Right lobe of liver (tissue), 6 donors: ENCODE measurements around the gene HNRNPH3. TPM values are rescaled to one million over a fixed set of nuclear protein-coding genes. Genes with fewer than 3 reads are reported as not detected.

ENCODE experiments used
- ATAC-seq, 4 donors: fragments of 200-7000 bp; cut with Tn5 transposase; one replicate each; pipeline ENCODE4 v1.9.1; 2020; ENCODE audit warnings: mild to moderate bottlenecking in 4 of 4, moderate library complexity in 4 of 4
- DNase-seq, 3 donors: peaks; one replicate each; pipeline ENCODE4 v3.0.0-alpha.2; 2020
- H3K27ac ChIP-seq, 3 donors: fragments of 200-600 bp; one replicate each; pipeline ENCODE4 v1.8.0; 2022
- H3K27me3 ChIP-seq, 2 donors: fragments of 200-600 bp; one replicate each; pipeline ENCODE4 v1.8.0; 2022
- H3K36me3 ChIP-seq, 4 donors: fragments of 200-600 bp; sonication (generic) in 1 of 4; one replicate each; pipeline versions ENCODE4 v1.5.1 to v1.8.0; 2017 to 2022; ENCODE audit warnings: control low read depth in 1 of 4
- H3K4me1 ChIP-seq, 4 donors: fragments of 200-600 bp; sonication (generic) in 1 of 4; one replicate each; pipeline versions ENCODE4 v1.5.1 to v1.8.0; 2017 to 2022; ENCODE audit warnings: control low read depth in 1 of 4
- H3K4me3 ChIP-seq, 3 donors: fragments of 200-600 bp; one replicate each; pipeline ENCODE4 v1.8.0; 2022
- H3K9me3 ChIP-seq, 4 donors: fragments of 200-600 bp; sonication (generic) in 1 of 4; one replicate each; pipeline versions ENCODE4 v1.5.1 to v1.8.0; 2017 to 2022; ENCODE audit warnings: control low read depth in 1 of 4
- CTCF ChIP-seq, 4 donors: fragments of 200-600 bp in 3 of 4; fragments of 450-650 bp in 1 of 4; IDR thresholded peaks; one replicate each; pipeline versions ENCODE4 v1.5.1 to v1.8.0; 2016 to 2022; ENCODE audit warnings: antibody characterized with exemption in 4 of 4, mild to moderate bottlenecking in 2 of 4
- POLR2A ChIP-seq: fragments of 450-650 bp; IDR thresholded peaks from one replicate; pipeline ENCODE4 v1.6.1; 2017; ENCODE audit warnings: antibody characterized with exemption, mild to moderate bottlenecking
- WGBS: methylation state at CpG from one replicate; pipeline ENCODE4 v1.1.6; 2018; ENCODE audit warnings: low coverage, low lambda C conversion rate; ENCODE audit not compliant: insufficient coverage; ENCODE audit errors: missing lambda C conversion rate; 5-methylcytosine and 5-hydroxymethylcytosine counted together
- intact Hi-C, 2 donors: fragments of 100-400 bp; cut with DNase I; formaldehyde crosslinking; loops; one replicate each; pipeline versions ENCODE4 v1.11.2 to v1.14.1; 2022
- total RNA-seq, 6 experiments: library from RNA; depleted of rRNA in 2 of 6; stranded (reverse); fragments of >200 nt in 2 of 6; fragmentation: NEBNext Ultra II Directional in 3 of 6; extraction: Animal tissue kit (Norgen Biotek cat#: 25700) in 3 of 6; gene quantifications; one replicate each; pipeline versions ENCODE4 v1.1.0 to v1.2.4, GENCODE V29; 2016 to 2023
- donor health status: DM: no; HTN: yes; CAD: no.
- donor health status: DM: no; HTN: no; CAD: no.
- donor health status: DM: no; HTN: no; CAD: no.
- donor health status: DM: no; HTN: yes; CAD: no.
- donor health status: DM: no; HTN: yes; CAD: no.

Gene HNRNPH3
- total RNA-seq, 6 experiments from 2014 or later = 13.2 to 40.7 (median 25.3) TPM

- ATAC-seq (no peak), DNase-seq (no peak)
- intact Hi-C loops = no loop called here
- Histone ChIP-seq H3K27me3 (no peaks in the 10 kb centered on the region), H3K36me3 (peaks cover 0 to 27% (median 2%) of the 10 kb centered on the region in 4 donors), H3K9me3 (no peaks in the 10 kb centered on the region), H3K4me3 (no peak overlapping the region), H3K27ac (no peak overlapping the region), H3K4me1 (peaks cover 0 to 1% (median 0%) of the 10 kb centered on the region in 4 donors)
- TF ChIP-seq POLR2A = no peak
- TF ChIP-seq CTCF (IDR thresholded peaks at IDR 0.05) = no peak
- 91% methylated on average over 6 of the region's 6 CpGs for WGBS
Measured at GRCh38 chr10:68359189-68359588, 27.3 kb downstream of the HNRNPH3 start.

GRCh38 chr10:68362590-68362989 lies 30.7 kb downstream of the HNRNPH3 start:
- no peak for ATAC-seq
- WGBS = 78% methylated on average over 3 of the region's 3 CpGs
- Histone ChIP-seq H3K27ac (no peak overlapping the region), H3K4me1 (peaks cover 0 to 11% (median 0%) of the 10 kb centered on the region in 4 donors), H3K36me3 (peaks cover 0 to 22% (median 2%) of the 10 kb centered on the region in 4 donors), H3K4me3 (no peak overlapping the region), H3K27me3 (no peaks in the 10 kb centered on the region), H3K9me3 (no peaks in the 10 kb centered on the region)
- DNase-seq = no peak
- TF ChIP-seq POLR2A (no peak), CTCF (IDR thresholded peaks at IDR 0.05) (no peak)
- intact Hi-C loops = no loop called here

GRCh38 chr10:68364101-68364886 lies 32.4 kb downstream of the HNRNPH3 start:
- Histone ChIP-seq H3K36me3 (peaks cover 0 to 22% (median 2%) of the 10 kb centered on the region in 4 donors), H3K27me3 (no peaks in the 10 kb centered on the region), H3K27ac (no peak overlapping the region), H3K4me3 (no peak overlapping the region), H3K9me3 (no peaks in the 10 kb centered on the region), H3K4me1 (peaks cover 0 to 11% (median 0%) of the 10 kb centered on the region in 4 donors)
- intact Hi-C loops = no loop called here
- TF ChIP-seq POLR2A (no peak), CTCF (IDR thresholded peaks at IDR 0.05) (no peak)
- WGBS = 44% methylated on average over 3 of the region's 3 CpGs
- ATAC-seq (peak; percentile 27 to 60 (median 50)), DNase-seq (no peak)

- no peak for TF ChIP-seq CTCF (IDR thresholded peaks at IDR 0.05)
- no peak for TF ChIP-seq POLR2A
- ATAC-seq (no peak), DNase-seq (no peak)
- intact Hi-C loops = no loop called here
- H3K4me3 ChIP-seq = no peak overlapping the region
- no peaks in the 10 kb centered on the region for H3K9me3 ChIP-seq
- H3K27ac ChIP-seq = no peak overlapping the region
- peaks cover 0 to 11% (median 0%) of the 10 kb centered on the region in 4 donors for H3K4me1 ChIP-seq
- H3K27me3 ChIP-seq = no peaks in the 10 kb centered on the region
- H3K36me3 ChIP-seq = peaks cover 0 to 22% (median 2%) of the 10 kb centered on the region in 4 donors
- WGBS = 70% methylated on average over 2 of the region's 2 CpGs
Measured at GRCh38 chr10:68365611-68366010, 33.7 kb downstream of the HNRNPH3 start.
